Amygdala (tissue), 56 donors: ENCODE results near the gene MARCHF2.

Experiments
- DNase-seq, 56 donors: peaks; one replicate each; lab custom pipeline; 2025; lab: John Stamatoyannopoulos, UW

The MARCHF2 gene

GRCh38 chr19:8386990-8387389 lies 26.1 kb upstream of the MARCHF2 start:
- DNase-seq = no peak

- DNase-seq = no peak
Measured at GRCh38 chr19:8387688-8388611, 25.2 kb upstream of the MARCHF2 start.

- no peak for DNase-seq
Measured at GRCh38 chr19:8388612-8388958, 24.5 kb upstream of the MARCHF2 start.

GRCh38 chr19:8389891-8390616 lies 23.1 kb upstream of the MARCHF2 start, which contains the start of gene RAB11B:
Gene RAB11B, plus strand, starts transcription at chr19:8390360. Its CDS starts 57 bp downstream, at chr19:8390417.
- DNase-seq = peak; percentile 71 to 100 (median 99)

GRCh38 chr19:8390617-8390981 lies 22.5 kb upstream of the MARCHF2 start:
- peak in 55 of 56 donors; percentile 66 to 98 (median 94) for DNase-seq

GRCh38 chr19:8391198-8392016 lies 21.7 kb upstream of the MARCHF2 start:
- peak in 2 of 56 donors; percentile 36 to 37 for DNase-seq

GRCh38 chr19:8392017-8392591 lies 21.0 kb upstream of the MARCHF2 start:
- DNase-seq = peak in 33 of 56 donors; percentile 5 to 56 (median 37)

- peak in 6 of 56 donors; percentile 29 to 66 (median 52) for DNase-seq
Measured at GRCh38 chr19:8393192-8393870, 19.8 kb upstream of the MARCHF2 start.

GRCh38 chr19:8393871-8394250 lies 19.2 kb upstream of the MARCHF2 start:
- DNase-seq = peak in 52 of 56 donors; percentile 28 to 92 (median 74)

GRCh38 chr19:8395621-8396082 lies 17.5 kb upstream of the MARCHF2 start:
- DNase-seq = no peak

GRCh38 chr19:8396185-8396562 lies 16.9 kb upstream of the MARCHF2 start:
- no peak for DNase-seq

GRCh38 chr19:8396563-8397203 lies 16.4 kb upstream of the MARCHF2 start:
- peak in 46 of 56 donors; percentile 9 to 81 (median 54) for DNase-seq

GRCh38 chr19:8397271-8397670 lies 15.8 kb upstream of the MARCHF2 start:
- peak in 3 of 56 donors; percentile 11 to 13 (median 12) for DNase-seq

- DNase-seq = peak in 1 of 56 donors; percentile 23
Measured at GRCh38 chr19:8397746-8398310, 15.3 kb upstream of the MARCHF2 start.

- DNase-seq = peak in 11 of 56 donors; percentile 10 to 48 (median 23)
Measured at GRCh38 chr19:8398311-8398771, 14.8 kb upstream of the MARCHF2 start.

GRCh38 chr19:8399681-8400188 lies 13.4 kb upstream of the MARCHF2 start:
- DNase-seq = peak in 1 of 56 donors; percentile 11

- DNase-seq = no peak
Measured at GRCh38 chr19:8401981-8402411, 11.1 kb upstream of the MARCHF2 start.
